ENCODE results near the gene IGF2R.

DNA sequence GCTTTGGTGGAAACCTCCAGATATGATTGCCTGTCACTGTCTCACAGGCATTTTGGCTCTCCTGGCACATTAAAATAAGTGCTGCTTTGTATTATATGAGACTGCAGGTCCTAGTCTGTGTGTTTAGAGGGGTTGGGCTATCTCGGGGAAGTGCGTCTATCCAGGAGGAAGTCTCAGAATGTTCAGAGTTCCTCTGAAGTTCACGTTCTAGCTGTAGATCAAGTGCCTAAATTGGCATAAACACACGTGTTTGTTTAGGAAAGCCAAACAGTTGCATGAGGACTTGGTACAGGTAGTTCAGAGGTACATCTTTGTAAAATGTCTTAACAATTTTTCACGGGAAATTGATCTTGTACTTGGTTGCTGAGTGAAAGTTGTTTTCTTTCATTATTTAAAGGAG lies 116.3 kb downstream of the IGF2R start:
- TF ChIP-seq POLR2A (IDR thresholded peaks at IDR 0.05; ENCODE audit: low read length) (no peak), GATA1 (IDR thresholded peaks at IDR 0.05; ENCODE audit: low read depth, low read length) (no peak)
